Esophagus squamous epithelium (tissue), 4 donors: ENCODE data around the gene LIG1.
A peak's percentile ranks its signal among the peaks of the same experiment; 100 is the strongest.

ENCODE experiments used
- POLR2A ChIP-seq, 4 donors: fragments of 450-650 bp; IDR thresholded peaks; one replicate each; pipeline ENCODE4 v1.6.1; 2017; ENCODE audit warnings: antibody characterized with exemption in 4 of 4, mild to moderate bottlenecking in 4 of 4, moderate library complexity in 3 of 4
- TF ChIP-seq, protein P1 (sequence below), 6 experiments: fragments of 450-650 bp in 4 of 6; fragments of 200-600 bp in 2 of 6; sonication (generic) in 2 of 6; IDR thresholded peaks; one replicate each; pipeline ENCODE4 v1.5.1; 2016 to 2019; ENCODE audit warnings: antibody characterized with exemption in 6 of 6, mild to moderate bottlenecking in 4 of 6, moderate library complexity in 4 of 6

DNA sequence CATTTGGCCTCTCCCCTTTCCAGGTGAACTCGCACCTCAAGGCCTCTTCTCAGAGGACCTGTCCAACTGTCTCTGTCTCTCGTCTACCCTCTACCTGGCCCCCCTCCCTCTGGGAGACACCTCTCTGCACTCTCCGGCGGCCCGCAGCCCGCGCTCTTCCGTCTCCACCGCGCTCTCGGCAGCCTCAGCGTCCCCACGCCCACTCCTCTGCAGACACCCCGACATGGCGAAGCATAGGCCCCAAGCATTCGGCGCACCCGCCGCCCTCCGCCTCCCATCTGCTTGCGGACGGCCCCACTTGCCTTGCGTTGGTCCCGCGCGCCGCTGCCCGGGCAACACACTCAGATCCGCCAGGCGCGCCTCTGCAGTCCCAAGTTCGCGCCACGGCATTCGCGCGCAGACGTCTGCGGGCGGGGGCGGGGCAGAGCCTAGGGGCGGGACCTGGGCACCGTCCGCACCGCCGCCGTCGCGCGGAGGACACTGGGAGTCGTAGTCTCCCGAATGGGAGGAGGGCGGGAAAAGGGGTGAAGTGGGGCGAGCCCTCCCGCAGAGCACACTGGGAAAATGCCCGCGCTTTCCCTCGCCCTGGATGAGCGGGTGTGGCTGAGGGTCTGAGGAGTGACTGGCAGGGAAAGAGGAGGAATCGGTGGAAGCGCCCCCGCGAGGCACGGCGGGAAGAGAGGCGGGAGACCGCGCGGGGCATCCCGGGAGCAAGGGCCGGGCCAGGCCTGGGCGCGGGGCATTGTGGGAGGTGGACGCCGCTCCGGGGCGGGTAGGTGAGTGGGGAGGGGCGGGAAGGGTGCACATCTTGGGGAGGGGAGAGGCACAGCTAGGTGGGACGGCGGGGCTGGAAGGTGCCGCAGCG lies at the start of gene LIG1, which contains the start of gene ZSWIM9:
- TF ChIP-seq, protein P1, sequence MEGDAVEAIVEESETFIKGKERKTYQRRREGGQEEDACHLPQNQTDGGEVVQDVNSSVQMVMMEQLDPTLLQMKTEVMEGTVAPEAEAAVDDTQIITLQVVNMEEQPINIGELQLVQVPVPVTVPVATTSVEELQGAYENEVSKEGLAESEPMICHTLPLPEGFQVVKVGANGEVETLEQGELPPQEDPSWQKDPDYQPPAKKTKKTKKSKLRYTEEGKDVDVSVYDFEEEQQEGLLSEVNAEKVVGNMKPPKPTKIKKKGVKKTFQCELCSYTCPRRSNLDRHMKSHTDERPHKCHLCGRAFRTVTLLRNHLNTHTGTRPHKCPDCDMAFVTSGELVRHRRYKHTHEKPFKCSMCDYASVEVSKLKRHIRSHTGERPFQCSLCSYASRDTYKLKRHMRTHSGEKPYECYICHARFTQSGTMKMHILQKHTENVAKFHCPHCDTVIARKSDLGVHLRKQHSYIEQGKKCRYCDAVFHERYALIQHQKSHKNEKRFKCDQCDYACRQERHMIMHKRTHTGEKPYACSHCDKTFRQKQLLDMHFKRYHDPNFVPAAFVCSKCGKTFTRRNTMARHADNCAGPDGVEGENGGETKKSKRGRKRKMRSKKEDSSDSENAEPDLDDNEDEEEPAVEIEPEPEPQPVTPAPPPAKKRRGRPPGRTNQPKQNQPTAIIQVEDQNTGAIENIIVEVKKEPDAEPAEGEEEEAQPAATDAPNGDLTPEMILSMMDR (IDR thresholded peaks at IDR 0.05), result peak in 1 of 6 experiments; percentile 58
- TF ChIP-seq POLR2A (IDR thresholded peaks at IDR 0.05), result peak in 1 of 4 donors; percentile 32
